T-helper 2 cell treated with Interferon-gamma antibody and Interleukin-4, amounts not matched to agents 5 μg/mL and 100 μg/mL, for 36 hours (primary cell): ENCODE data around the gene ALDH4A1.
"Not testable (repeated sequence)": the region's sequence is repeated elsewhere in the genome, so short reads cannot be mapped to it uniquely, and the experiment has no call there.

ENCODE experiments used
- DNase-seq: peaks from one replicate; pipeline ENCODE4 v3.0.0; 2021; ENCODE audit warnings: low spot score
- H3K27ac Mint-ChIP-seq: one replicate; pipeline ENCODE4 v1.8.0; 2021; ENCODE audit warnings: mild to moderate bottlenecking, mixed read lengths
- H3K27me3 Mint-ChIP-seq: one replicate; pipeline ENCODE4 v1.8.0; 2021; ENCODE audit warnings: low read depth, mixed read lengths
- H3K36me3 Mint-ChIP-seq: one replicate; pipeline ENCODE4 v1.8.0; 2021; ENCODE audit warnings: low read depth, mixed read lengths
- H3K4me1 Mint-ChIP-seq: one replicate; pipeline ENCODE4 v1.8.0; 2021; ENCODE audit warnings: low read depth, mixed read lengths
- H3K4me3 Mint-ChIP-seq: one replicate; pipeline ENCODE4 v1.8.0; 2022; ENCODE audit warnings: mild to moderate bottlenecking, moderate library complexity, mixed read lengths
- H3K9me3 Mint-ChIP-seq: one replicate; pipeline ENCODE4 v1.8.0; 2021; ENCODE audit warnings: mixed read lengths

ALDH4A1 gene

DNA sequence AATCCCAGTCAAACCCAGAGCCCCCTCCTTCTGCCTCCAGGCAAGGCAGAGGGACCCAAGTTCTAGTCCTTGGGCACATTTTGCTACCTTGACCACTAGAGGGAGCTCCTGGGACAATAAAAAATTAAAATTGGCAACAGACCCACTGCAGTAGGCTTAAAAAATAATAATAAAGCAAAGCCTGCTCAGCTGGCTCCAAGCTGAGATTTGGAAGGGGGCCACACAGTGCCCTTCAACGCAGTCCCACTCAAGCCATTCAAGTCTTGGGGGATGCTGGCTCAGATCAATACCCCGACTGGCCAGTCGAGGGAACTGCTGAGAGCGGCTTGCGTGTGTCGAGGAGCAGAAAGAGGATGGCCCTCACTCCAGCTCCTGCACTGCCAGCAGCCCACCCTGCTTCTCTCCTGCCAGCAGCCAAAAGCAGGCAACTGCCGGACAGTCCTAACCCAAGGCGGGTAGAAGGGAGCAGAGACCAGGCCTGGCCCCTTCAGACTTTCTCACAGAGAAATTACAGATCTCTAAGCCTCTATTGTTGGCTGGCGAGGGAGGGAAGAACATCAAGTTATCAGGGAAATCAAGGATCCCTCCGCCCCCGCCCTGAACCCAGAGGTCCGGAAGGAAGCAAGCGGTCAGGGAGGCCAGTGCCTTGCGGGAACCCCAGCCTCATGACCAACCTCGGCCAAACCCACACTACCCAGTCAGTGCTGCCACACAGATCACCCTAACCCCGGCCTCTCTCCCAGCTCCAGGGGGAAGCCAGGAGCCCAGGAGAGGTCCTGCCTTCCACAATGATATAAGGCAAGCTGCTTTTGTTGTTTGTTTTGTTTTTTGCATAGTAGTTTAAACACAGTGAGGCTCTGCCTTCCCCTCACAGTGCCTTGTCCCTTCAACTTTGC, 4.9 kb upstream of the ALDH4A1 start:
- H3K36me3 Mint-ChIP-seq: peaks cover 39% of the 10 kb centered on the region
- H3K4me1 Mint-ChIP-seq: peaks cover 11% of the 10 kb centered on the region
- peak; percentile 38 for DNase-seq
- H3K27ac Mint-ChIP-seq: no peak overlapping the region
- H3K9me3 Mint-ChIP-seq: no peaks in the 10 kb centered on the region
- no peaks in the 10 kb centered on the region for H3K27me3 Mint-ChIP-seq
- H3K4me3 Mint-ChIP-seq: no peak overlapping the region

DNA sequence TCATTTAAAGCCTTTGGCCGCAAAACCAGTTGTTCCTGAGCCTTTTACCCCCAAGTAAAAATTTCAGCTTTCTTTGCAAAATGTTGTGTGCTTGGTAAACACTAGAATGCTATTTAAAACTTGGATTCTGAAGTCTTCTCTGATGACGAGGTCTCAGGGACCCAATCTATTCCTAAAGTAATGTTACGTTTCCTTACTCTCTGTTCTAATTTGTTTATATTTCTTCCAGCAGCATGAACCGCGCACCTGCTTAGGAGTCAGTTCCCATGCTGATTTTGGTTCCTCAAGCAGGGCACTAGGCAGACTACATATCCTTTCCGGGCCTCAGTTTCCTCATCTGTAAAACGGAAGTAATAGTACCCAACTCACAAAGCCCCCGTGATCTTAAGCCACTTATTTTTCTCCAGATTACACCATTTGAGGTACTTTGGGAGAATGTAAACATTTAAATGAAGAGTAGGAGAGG, 969 bp upstream of the ALDH4A1 start:
- H3K9me3 Mint-ChIP-seq: no peaks in the 10 kb centered on the region
- H3K27ac Mint-ChIP-seq: peak overlapping the region; percentile 68
- no peak for DNase-seq
- peak overlapping the region; percentile 88 for H3K4me3 Mint-ChIP-seq
- H3K27me3 Mint-ChIP-seq: no peaks in the 10 kb centered on the region
- H3K36me3 Mint-ChIP-seq: peaks cover 9% of the 10 kb centered on the region
- H3K4me1 Mint-ChIP-seq: peaks cover 18% of the 10 kb centered on the region

DNA sequence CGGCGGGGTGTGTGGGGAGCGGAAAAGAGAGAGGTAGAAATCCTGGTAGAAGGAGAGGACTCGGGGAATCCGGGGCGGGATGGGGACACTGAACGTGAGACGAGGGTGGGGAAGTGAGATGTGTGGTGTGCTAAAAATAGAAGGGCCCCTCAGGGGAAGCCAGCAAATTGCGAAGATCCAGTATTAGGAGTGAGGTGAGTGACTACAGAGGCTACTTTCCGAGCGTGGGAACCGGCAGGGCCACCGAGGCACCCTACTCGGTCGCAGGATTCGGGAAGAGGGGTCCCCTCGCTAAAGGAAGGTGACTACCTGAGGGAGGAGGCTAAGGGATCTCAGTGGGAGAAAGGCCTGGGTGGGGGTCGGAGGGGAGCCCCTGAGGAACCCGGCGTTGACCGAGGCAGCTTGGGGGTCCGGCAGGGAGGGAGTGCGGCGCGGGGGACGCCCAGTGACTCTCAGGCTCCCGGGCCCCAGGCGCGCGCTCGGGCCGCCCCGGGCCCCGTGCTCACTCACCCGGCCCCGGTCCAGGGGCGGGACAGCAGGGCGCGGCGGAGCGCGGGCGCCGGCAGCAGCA, 318 bp downstream of the ALDH4A1 start:
- H3K27ac Mint-ChIP-seq: peak overlapping the region; percentile 96
- peak; percentile 8 for DNase-seq
- H3K4me3 Mint-ChIP-seq: peak overlapping the region; percentile 87
- H3K27me3 Mint-ChIP-seq: no peaks in the 10 kb centered on the region
- H3K36me3 Mint-ChIP-seq: peaks cover 3% of the 10 kb centered on the region
- peaks cover 16% of the 10 kb centered on the region for H3K4me1 Mint-ChIP-seq
- no peaks in the 10 kb centered on the region for H3K9me3 Mint-ChIP-seq

DNA sequence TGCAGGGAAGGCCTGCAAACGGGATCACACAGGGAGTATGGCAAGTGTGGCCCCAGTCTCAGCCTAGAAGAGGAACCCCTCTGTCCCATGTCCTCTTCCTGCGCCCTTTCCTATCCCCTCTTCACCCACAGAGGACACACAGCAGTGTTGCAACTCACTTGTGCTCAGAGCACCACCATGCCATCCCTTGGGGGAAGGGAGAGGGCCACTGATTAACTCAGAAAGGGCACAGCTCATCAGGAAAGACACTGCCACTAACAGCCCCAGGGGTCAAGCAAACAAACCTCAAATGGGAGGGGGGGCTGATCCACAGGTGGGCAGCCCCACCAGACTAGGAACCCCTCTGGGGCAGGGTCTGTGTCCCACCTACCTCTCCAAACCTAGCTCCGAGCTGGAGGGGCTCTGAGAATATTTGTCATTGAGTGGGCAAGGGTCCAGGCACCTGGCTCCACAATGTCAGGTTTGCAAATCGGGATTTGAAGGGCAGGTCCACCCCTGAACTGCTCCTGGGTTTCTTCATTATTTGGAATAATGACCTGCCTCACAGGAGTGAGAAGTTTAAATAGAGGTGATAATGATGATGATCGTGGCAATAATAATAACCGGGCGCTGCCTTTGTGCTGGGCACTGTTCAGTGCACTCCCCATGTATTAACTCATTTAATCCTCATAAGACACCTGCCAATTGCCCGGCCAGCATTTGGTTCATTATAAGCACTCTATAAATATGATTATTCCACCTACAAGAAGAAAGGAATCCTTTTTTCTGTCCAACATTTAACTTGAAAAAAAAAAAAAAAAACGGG, 1.0 kb downstream of the ALDH4A1 start:
- Mint-ChIP-seq H3K4me3 (peak overlapping the region; percentile 87), H3K27me3 (no peaks in the 10 kb centered on the region), H3K27ac (peak overlapping the region; percentile 84), H3K9me3 (no peaks in the 10 kb centered on the region), H3K36me3 (no peaks in the 10 kb centered on the region), H3K4me1 (peaks cover 16% of the 10 kb centered on the region)
- DNase-seq: no peak

DNA sequence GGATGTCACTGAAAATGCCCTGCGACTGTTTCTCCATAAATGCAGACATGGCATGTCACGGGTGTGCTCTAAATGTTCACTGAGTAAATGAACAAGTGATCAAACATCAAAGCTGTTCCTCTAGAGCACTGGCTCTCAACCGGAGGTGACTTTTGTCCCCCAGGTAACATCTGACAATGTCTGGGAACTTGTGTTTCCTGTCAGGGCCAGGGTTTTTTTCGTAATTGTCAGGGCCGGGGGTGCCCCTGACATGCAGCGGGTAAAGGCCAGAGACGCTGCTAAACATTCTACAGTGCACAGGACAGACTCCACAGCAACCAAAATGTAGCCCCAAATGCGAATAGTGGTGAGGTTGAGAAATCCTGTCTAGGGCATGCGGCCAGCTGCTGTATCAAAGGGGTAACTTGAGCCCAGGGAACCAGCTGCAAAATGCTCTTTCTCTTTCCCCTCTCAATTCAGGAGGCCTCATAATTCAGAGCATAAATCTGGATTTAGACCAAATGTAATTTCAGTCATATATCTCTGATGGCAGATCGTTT, 2.0 kb downstream of the ALDH4A1 start:
- Mint-ChIP-seq H3K36me3 (no peaks in the 10 kb centered on the region), H3K9me3 (no peaks in the 10 kb centered on the region), H3K27me3 (no peaks in the 10 kb centered on the region), H3K4me3 (peak overlapping the region; percentile 15), H3K4me1 (peaks cover 16% of the 10 kb centered on the region), H3K27ac (no peak overlapping the region)
- DNase-seq: no peak

DNA sequence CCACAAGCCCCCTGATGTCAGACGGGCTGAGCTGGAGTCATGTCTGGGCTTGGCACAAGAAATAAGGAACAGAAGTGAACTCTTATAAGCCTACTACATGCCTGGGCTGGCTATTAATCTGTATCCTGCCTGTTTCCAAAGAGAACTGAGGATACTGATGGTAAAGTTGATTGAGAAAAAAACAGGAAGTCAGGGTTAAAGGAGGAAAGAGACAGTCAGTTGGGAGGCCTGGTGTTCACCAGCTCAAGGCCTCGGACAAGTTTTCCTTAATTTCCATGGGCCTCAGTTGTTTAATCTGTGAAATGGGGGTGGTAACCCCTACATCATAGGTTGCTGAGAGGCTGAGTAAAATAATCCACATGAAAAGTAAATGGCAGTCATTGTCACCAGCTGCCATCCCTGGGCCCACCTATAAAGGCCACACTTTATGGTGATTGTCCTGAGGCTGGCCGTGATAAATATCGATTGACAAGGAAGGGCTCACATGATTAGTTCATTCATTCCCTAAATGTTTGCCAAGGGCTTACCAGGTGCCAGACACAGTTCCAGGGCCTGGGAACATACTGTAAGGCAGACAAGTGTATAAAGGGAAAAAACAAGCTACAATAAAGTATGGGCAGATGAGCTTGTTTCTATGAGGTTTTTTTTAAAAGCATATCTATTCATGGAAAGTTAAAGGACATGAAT, 2.8 kb downstream of the ALDH4A1 start:
- Mint-ChIP-seq H3K4me3 (no peak overlapping the region), H3K9me3 (no peaks in the 10 kb centered on the region), H3K27me3 (no peaks in the 10 kb centered on the region), H3K27ac (no peak overlapping the region), H3K4me1 (peaks cover 16% of the 10 kb centered on the region), H3K36me3 (no peaks in the 10 kb centered on the region)
- no peak for DNase-seq

DNA sequence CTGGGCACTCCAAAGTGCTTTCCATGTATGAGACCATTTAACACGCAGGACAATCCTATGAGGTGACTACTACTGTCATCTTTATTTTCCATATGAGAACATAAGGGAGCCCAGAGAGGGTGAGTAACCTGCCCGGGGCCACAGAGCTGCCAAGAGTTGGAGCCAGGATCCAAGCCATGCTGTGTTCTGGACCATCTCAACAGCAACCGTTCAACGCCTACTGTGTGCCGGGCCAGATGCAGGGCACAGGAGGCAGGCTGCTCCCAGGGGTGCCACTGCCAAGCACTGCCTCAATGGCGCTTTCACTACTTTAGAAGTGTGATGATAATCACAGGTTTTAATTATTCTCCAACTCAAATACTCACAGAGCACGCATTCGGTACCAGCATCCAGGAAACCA, 3.8 kb downstream of the ALDH4A1 start:
- Mint-ChIP-seq H3K27me3 (no peaks in the 10 kb centered on the region), H3K4me1 (peaks cover 13% of the 10 kb centered on the region), H3K36me3 (no peaks in the 10 kb centered on the region), H3K27ac (no peak overlapping the region), H3K4me3 (no peak overlapping the region), H3K9me3 (no peaks in the 10 kb centered on the region)
- DNase-seq: no peak

DNA sequence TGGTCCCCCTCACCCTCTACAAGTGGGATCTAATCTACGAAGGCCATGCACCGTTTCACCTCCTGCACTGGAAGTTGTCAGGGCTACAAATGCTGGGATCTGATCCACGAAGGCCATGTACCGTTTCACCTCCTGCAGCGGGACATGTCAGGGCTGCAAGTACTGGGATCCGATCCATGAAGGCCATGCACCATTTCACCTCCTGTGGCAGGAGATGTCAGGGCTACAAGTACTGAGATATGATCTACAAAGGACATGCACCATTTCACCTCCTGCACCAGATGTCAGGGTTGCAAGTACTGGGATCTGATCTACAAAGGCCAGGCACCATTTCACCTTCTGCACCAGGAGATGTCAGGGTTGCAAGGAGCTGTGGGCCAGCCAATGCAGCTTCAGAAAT, 7.0 kb downstream of the ALDH4A1 start:
- H3K27me3 Mint-ChIP-seq: no peaks in the 10 kb centered on the region
- H3K4me1 Mint-ChIP-seq: no peaks in the 10 kb centered on the region
- DNase-seq: no peak
- H3K4me3 Mint-ChIP-seq: no peak overlapping the region
- no peak overlapping the region for H3K27ac Mint-ChIP-seq
- H3K9me3 Mint-ChIP-seq: no peaks in the 10 kb centered on the region
- no peaks in the 10 kb centered on the region for H3K36me3 Mint-ChIP-seq

DNA sequence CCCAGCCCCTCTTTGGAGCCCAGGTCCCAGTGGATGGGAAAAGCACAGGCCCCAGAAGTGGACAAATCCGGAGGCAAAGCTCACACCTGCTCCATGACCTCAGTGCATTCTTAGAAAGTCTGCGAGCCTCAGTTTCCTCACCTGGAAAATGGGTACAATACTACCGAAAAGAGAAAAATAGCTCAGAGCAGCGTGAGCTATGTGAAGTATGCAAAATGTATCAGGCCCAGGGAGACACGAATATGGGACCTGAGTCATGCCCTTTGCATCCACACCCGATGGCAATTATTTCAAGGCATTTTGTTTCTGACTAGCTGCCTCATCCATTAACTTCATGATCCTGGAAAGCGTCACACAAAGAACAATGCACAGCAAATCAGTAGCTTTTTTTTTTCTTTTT, 9.2 kb downstream of the ALDH4A1 start:
- no peaks in the 10 kb centered on the region for H3K36me3 Mint-ChIP-seq
- no peaks in the 10 kb centered on the region for H3K4me1 Mint-ChIP-seq
- no peaks in the 10 kb centered on the region for H3K9me3 Mint-ChIP-seq
- H3K27ac Mint-ChIP-seq: no peak overlapping the region
- no peak for DNase-seq
- H3K27me3 Mint-ChIP-seq: no peaks in the 10 kb centered on the region
- H3K4me3 Mint-ChIP-seq: no peak overlapping the region

DNA sequence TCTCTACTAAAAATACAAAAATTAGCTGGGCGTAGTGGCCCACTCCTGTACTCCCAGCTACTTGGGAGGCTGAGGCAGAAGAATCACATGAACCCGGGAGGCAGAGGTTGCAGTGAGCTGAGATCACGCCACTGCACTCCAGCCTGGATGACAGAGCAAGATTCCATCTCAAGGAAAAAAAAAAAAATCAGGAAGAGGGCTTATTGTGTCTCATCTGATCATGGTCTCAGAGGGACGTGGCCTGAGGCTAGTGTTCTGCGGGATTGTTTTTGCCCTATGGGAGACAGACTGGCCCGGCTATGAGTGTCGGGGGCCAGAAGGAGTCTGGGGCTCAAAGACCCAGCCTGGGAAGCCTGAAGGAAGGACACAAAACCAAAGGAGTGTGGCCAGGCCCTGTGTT, 10.5 kb downstream of the ALDH4A1 start:
- H3K27ac Mint-ChIP-seq, H3K4me3 Mint-ChIP-seq, H3K4me1 Mint-ChIP-seq, H3K9me3 Mint-ChIP-seq, H3K27me3 Mint-ChIP-seq, H3K36me3 Mint-ChIP-seq, DNase-seq: not testable (repeated sequence)

DNA sequence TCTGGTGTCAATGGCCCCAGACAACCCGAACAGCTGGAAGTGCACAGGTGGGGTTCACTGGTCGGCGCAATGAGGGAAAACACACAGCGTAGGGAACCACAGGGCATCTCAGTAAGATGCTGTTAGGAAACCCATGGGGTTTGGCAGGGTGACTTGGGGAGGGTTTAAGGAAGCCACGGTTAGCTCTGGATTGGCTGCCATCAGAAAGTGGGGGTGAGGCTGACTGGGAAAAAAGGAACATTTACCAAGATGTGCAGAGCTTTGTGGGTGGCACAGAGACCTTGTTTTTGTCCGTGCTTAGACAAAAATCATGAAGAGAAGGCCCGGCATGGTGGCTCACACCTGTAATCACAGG, 11.0 kb downstream of the ALDH4A1 start:
- H3K4me3 Mint-ChIP-seq: no peak overlapping the region
- no peak overlapping the region for H3K27ac Mint-ChIP-seq
- H3K9me3 Mint-ChIP-seq: no peaks in the 10 kb centered on the region

DNA sequence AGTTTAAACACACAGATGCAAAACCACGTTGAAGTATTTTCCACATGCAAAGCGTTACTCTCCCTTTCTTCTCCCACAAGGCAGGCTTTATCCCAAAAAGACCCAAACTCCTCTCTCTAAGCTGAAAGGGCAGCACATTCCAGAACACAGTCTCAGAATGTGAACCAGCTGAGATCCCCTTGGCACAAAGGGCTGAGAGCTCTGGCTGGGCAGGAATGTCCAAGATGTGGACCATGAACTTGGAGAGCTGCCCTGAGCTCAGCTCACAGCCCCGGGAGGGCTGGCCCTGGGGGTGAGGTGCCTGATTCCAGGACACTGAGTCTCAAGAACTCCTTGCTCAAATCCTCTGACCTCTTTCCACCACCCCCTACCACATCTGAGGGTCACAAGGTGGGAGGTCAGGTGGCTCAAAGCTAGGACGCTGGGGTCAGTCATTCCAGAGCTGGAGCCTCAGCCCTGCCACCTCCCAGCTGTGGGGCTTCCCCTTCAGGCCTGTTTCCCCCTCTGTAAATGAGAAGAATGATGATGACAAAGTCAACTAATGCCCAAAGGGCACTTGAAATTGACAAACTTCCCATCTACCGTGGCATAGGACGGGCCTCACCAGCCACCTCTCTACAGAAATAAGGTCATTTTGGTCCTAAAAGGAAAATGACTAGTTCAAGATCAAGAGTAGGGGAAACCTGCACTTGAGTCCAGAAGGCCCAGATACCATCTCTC, 11.5 kb downstream of the ALDH4A1 start:
- Mint-ChIP-seq H3K4me1 (no peaks in the 10 kb centered on the region), H3K27ac (no peak overlapping the region), H3K4me3 (no peak overlapping the region), H3K9me3 (no peaks in the 10 kb centered on the region), H3K27me3 (no peaks in the 10 kb centered on the region), H3K36me3 (no peaks in the 10 kb centered on the region)
- no peak for DNase-seq

More for the DNA sequence above, 11.0 kb downstream of the ALDH4A1 start:
- no peak for DNase-seq
- H3K27me3 Mint-ChIP-seq: no peaks in the 10 kb centered on the region
- H3K4me1 Mint-ChIP-seq: no peaks in the 10 kb centered on the region
- H3K36me3 Mint-ChIP-seq: no peaks in the 10 kb centered on the region

DNA sequence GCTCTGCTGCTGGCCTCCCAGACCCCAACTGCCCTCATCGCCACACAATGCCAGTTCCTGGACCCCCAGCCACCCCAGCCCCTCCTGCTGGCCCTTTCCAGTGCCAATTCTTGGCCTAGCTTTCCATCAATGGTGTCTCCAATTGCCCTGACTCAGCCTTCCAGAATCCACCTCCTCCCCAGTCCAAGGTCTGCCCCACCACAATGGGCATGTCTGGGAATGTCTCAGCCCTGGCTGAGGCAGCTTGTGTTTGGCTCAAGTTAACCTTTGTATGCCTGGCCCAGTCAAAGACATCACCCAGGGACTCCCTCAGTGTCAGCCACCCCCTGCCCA, 16.4 kb downstream of the ALDH4A1 start:
- Mint-ChIP-seq H3K36me3 (no peaks in the 10 kb centered on the region), H3K27me3 (no peaks in the 10 kb centered on the region), H3K4me1 (no peaks in the 10 kb centered on the region), H3K4me3 (no peak overlapping the region), H3K9me3 (no peaks in the 10 kb centered on the region), H3K27ac (no peak overlapping the region)
- no peak for DNase-seq
